Endodermal cell (in vitro differentiated cells): ENCODE data around the gene LRRC32. TPM values are rescaled to one million over a fixed set of nuclear protein-coding genes. Genes with fewer than 3 reads are reported as not detected.

ENCODE experiments used
- DNase-seq: peaks from one replicate; pipeline ENCODE4 v3.0.0-alpha.2; 2017
- H3K27ac ChIP-seq: 2 replicates; pipeline ENCODE4 v1.5.1; 2013; ENCODE audit warnings: mild to moderate bottlenecking, low read depth, low read length, moderate library complexity
- H3K27me3 ChIP-seq: 2 replicates; pipeline ENCODE4 v1.6.1; 2013; ENCODE audit warnings: mild to moderate bottlenecking, low read length, moderate library complexity; ENCODE audit not compliant: insufficient read depth, control insufficient read depth, poor library complexity, severe bottlenecking
- H3K36me3 ChIP-seq: 2 replicates; pipeline ENCODE4 v1.7.0; 2013; ENCODE audit warnings: mild to moderate bottlenecking, low read length, moderate library complexity; ENCODE audit not compliant: control insufficient read depth, insufficient read depth
- H3K4me1 ChIP-seq: one replicate; pipeline ENCODE4 v1.7.0; 2013; ENCODE audit warnings: low read length; ENCODE audit not compliant: control insufficient read depth, insufficient read depth
- H3K4me3 ChIP-seq: 2 replicates; pipeline ENCODE4 v1.5.1; 2013; ENCODE audit warnings: mild to moderate bottlenecking, low read length, moderate library complexity
- H3K9ac ChIP-seq: 2 replicates; pipeline ENCODE4 v1.6.1; 2013; ENCODE audit warnings: mild to moderate bottlenecking, low read length, moderate library complexity; ENCODE audit not compliant: poor library complexity, severe bottlenecking; ENCODE audit errors: extremely low read depth
- H3K9me3 ChIP-seq: 2 replicates; pipeline ENCODE4 v1.6.1; 2013; ENCODE audit warnings: mild to moderate bottlenecking, low read length, moderate library complexity; ENCODE audit not compliant: control insufficient read depth
- H3K27ac Mint-ChIP-seq: 2 replicates; pipeline ENCODE4 v1.8.0; 2020; ENCODE audit warnings: mixed read lengths
- H3K27me3 Mint-ChIP-seq: 2 replicates; pipeline ENCODE4 v1.8.0; 2021; ENCODE audit warnings: mild to moderate bottlenecking, mixed read lengths; ENCODE audit not compliant: insufficient read depth
- H3K36me3 Mint-ChIP-seq: 2 replicates; pipeline ENCODE4 v1.8.0; 2020; ENCODE audit warnings: low read depth, mixed read lengths
- H3K4me1 Mint-ChIP-seq: 2 replicates; pipeline ENCODE4 v1.8.0; 2020; ENCODE audit warnings: mixed read lengths
- H3K4me3 Mint-ChIP-seq: 2 replicates; pipeline ENCODE4 v1.8.0; 2020; ENCODE audit warnings: mild to moderate bottlenecking, moderate library complexity, mixed read lengths
- H3K9me3 Mint-ChIP-seq: 2 replicates; pipeline ENCODE4 v1.8.0; 2020; ENCODE audit warnings: mild to moderate bottlenecking, mixed read lengths
- CTCF ChIP-seq: fragments of 200-600 bp; sonication (generic); conservative IDR thresholded peaks from 2 replicates; pipeline ENCODE4 v1.5.0; 2021; ENCODE audit warnings: antibody characterized with exemption, mild to moderate bottlenecking
- WGBS, 2 experiments: methylation state at CpG; one replicate each; pipeline versions ENCODE4 v1.1.5 to v1.1.7; 2013; ENCODE audit warnings: missing lambda C conversion rate in 2 of 2, mixed read lengths in 1 of 2; ENCODE audit not compliant: insufficient coverage in 1 of 2, insufficient read length in 1 of 2; 5-methylcytosine and 5-hydroxymethylcytosine counted together
- total RNA-seq, 2 donors: library from RNA; stranded (reverse); fragmentation: NEBNext Ultra II Directional in 1 of 2; extraction: Animal tissue kit (Norgen Biotek cat#: 25700) in 1 of 2; gene quantifications; 2 replicates in 1 of 2; 3 replicates in 1 of 2; pipeline ENCODE4 v1.2.1, GENCODE V29; 2021

LRRC32 gene
- total RNA-seq, 2 donors from 2014 or later, result 1.3 to 1.6 TPM

- Histone ChIP-seq H3K4me3 (no peak overlapping the region), H3K9ac (no peak overlapping the region), H3K27me3 (peaks cover 11% of the 10 kb centered on the region), H3K36me3 (no peaks in the 10 kb centered on the region), H3K27ac (no peak overlapping the region), H3K9me3 (no peaks in the 10 kb centered on the region), H3K4me1 (no peaks in the 10 kb centered on the region)
- Mint-ChIP-seq H3K27ac (no peak overlapping the region), H3K4me1 (peaks cover 1% of the 10 kb centered on the region), H3K36me3 (no peaks in the 10 kb centered on the region), H3K27me3 (peaks cover 16% of the 10 kb centered on the region), H3K4me3 (no peak overlapping the region), H3K9me3 (no peaks in the 10 kb centered on the region)
- DNase-seq, result no peak
- 90% methylated on average over 19 of the region's 19 CpGs; no CpG with 5 or more reads in 1 of the 2 experiments for WGBS, 2 experiments
- TF ChIP-seq CTCF, result no peak
Observed at GRCh38 chr11:76719281-76719680, 48.7 kb upstream of the LRRC32 start.

GRCh38 chr11:76717816-76718215 lies 47.3 kb upstream of the LRRC32 start:
- Histone ChIP-seq H3K36me3 (no peaks in the 10 kb centered on the region), H3K27me3 (peaks cover 3% of the 10 kb centered on the region), H3K27ac (no peak overlapping the region), H3K9me3 (no peaks in the 10 kb centered on the region), H3K4me1 (no peaks in the 10 kb centered on the region), H3K9ac (no peak overlapping the region), H3K4me3 (no peak overlapping the region)
- H3K9me3 Mint-ChIP-seq, result no peaks in the 10 kb centered on the region
- TF ChIP-seq CTCF, result no peak
- H3K36me3 Mint-ChIP-seq, result no peaks in the 10 kb centered on the region
- 86 to 100% methylated on average over 3 to 5 of the region's 5 CpGs for WGBS, 2 experiments
- H3K27ac Mint-ChIP-seq, result no peak overlapping the region
- H3K27me3 Mint-ChIP-seq, result peaks cover 16% of the 10 kb centered on the region
- H3K4me3 Mint-ChIP-seq, result no peak overlapping the region
- peaks cover 1% of the 10 kb centered on the region for H3K4me1 Mint-ChIP-seq
- DNase-seq, result no peak

GRCh38 chr11:76717369-76717768 lies 46.8 kb upstream of the LRRC32 start:
- no peak for DNase-seq
- Histone ChIP-seq H3K27me3 (no peaks in the 10 kb centered on the region), H3K9me3 (no peaks in the 10 kb centered on the region), H3K36me3 (no peaks in the 10 kb centered on the region), H3K4me1 (no peaks in the 10 kb centered on the region), H3K9ac (no peak overlapping the region), H3K4me3 (no peak overlapping the region), H3K27ac (no peak overlapping the region)
- Mint-ChIP-seq H3K27me3 (peaks cover 12% of the 10 kb centered on the region), H3K4me1 (peaks cover 1% of the 10 kb centered on the region), H3K4me3 (no peak overlapping the region), H3K27ac (no peak overlapping the region), H3K9me3 (no peaks in the 10 kb centered on the region), H3K36me3 (no peaks in the 10 kb centered on the region)
- 90 to 93% methylated on average over 3 to 4 of the region's 4 CpGs for WGBS, 2 experiments
- no peak for TF ChIP-seq CTCF
